ENCODE data around the gene ZMYND8.

GRCh38 chr20:47280668-47281067, 75.8 kb downstream of the ZMYND8 start:
- TF ChIP-seq, protein P1, sequence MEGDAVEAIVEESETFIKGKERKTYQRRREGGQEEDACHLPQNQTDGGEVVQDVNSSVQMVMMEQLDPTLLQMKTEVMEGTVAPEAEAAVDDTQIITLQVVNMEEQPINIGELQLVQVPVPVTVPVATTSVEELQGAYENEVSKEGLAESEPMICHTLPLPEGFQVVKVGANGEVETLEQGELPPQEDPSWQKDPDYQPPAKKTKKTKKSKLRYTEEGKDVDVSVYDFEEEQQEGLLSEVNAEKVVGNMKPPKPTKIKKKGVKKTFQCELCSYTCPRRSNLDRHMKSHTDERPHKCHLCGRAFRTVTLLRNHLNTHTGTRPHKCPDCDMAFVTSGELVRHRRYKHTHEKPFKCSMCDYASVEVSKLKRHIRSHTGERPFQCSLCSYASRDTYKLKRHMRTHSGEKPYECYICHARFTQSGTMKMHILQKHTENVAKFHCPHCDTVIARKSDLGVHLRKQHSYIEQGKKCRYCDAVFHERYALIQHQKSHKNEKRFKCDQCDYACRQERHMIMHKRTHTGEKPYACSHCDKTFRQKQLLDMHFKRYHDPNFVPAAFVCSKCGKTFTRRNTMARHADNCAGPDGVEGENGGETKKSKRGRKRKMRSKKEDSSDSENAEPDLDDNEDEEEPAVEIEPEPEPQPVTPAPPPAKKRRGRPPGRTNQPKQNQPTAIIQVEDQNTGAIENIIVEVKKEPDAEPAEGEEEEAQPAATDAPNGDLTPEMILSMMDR (IDR thresholded peaks at IDR 0.05): no peak
- TF ChIP-seq POLR2A (IDR thresholded peaks at IDR 0.05): no peak

All from Peyer's patch (tissue), 4 donors.